Middle frontal gyrus (tissue), 1 donor: ENCODE data around the gene CTR9.

Experiments
- DNase-seq: peaks from one replicate; pipeline ENCODE4 v3.0.0-alpha.2; 2015; ENCODE audit warnings: low spot score; ENCODE audit errors: extremely low spot score

CTR9 gene

DNA sequence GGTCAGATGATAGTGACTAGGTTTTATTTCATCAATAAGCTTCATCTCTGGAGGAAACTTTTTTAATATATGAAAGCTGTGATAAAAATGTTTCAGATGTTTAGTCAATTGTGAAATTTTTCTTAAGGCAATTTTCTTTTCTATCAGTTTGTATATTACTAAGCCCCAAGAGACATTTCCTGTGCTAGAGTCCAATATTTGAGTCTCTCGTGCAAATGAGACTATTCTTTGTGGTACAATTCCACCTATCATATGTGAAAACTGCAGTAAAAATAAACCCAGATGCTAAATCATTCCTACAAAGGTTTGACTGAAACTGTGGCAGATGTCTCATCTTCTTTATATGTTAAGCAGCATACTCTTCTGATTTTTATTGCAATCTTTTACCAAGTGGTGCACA, 28.0 kb downstream of the CTR9 start:
- DNase-seq, result no peak

DNA sequence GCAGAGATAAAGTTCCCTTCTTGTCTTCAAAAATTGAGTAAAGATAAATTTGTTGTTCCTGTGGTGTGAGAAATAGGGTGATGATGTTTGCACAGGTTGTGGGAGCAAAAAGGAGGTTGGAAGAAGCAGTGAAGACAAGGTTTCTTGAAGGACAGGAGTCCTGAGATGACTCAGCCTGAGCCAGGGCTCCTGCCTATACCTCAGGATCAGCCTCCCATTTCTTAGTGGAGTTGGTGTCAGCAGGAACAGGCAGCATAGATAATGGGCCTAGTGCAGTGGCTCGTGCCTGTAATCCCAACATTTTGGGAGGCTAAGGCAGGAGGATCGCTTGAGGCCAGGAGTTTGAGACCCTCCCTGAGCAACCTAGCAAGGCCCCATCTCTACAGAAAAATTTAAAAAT, 29.0 kb downstream of the CTR9 start:
- no peak for DNase-seq

DNA sequence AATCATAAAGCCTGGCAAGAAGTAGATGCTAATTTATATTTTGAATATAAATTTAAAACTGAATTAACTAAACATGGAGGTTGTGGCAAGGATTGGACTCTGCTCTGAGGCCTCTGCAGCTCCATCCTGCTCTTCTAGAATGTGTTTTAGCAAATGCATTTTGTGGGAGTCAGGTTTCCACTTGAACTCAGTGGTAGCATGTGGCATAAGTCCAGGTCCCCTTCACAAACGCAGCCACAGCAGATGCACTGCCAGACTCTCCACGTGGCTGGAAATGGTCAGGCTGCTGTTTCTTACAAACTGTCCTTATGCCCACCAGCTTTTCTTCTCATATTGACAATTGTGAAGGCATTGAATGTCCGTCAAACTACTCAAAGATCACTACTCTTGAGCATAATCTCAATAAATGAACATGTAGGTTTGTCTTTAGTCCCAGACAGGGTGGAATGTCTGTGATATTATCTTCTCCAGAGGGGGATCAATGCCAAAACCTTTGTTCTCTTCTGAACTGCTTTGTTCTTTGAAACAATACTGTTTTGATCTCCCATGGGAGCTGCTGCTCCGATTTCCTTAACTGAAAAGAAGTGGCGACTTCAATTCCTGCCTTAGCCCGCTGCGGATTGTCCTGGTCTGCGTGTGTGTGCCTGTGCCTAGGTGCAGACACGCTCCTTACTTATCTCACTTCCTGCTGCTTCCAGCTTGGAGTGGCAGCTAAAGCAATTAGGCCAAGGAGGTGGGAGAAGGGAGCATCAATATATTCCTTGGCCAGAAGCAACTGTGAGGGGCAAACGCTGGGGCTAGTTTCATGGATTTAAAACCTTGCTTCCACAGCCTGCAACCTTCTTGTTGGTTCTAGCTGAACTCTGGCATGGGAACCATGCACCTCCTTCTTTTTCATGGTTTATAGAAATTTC, 33.4 kb downstream of the CTR9 start:
- DNase-seq, result no peak

DNA sequence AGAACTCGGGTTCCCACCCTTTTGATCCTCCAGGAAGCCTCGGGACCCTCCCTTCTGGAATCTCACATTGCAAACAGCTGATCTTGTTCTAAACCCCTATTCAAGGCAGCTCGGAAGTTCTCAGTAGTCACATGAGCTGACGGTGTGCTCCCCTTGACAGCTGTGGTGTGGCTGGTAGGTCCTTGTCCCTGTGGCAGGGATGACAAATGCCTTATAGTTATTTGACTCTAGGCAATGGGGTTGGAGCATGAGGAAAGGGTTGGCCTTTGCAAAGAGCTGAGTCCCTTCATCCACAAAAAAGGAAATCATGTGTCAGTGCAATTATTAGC, 34.1 kb downstream of the CTR9 start:
- DNase-seq, result no peak

DNA sequence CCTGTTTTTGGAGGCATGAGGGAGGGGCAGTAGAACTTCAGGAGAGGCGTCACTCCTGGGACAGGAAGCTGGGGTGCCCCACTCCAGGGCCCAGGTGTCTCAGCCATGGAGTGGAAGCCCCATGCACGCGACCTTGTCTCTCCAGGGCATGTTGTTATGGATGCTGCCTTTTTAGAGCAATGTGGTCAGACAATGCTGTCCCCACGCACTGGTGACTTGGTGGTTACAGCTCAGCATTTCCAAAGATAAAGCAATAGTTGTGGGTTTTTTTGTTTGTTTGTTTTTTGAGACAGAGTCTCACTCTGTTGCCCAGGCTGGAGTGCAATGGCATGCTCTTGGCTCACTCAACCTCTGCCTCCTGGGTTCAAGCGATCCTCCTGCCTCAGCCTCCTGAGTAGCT, 35.4 kb downstream of the CTR9 start:
- DNase-seq, result no peak

DNA sequence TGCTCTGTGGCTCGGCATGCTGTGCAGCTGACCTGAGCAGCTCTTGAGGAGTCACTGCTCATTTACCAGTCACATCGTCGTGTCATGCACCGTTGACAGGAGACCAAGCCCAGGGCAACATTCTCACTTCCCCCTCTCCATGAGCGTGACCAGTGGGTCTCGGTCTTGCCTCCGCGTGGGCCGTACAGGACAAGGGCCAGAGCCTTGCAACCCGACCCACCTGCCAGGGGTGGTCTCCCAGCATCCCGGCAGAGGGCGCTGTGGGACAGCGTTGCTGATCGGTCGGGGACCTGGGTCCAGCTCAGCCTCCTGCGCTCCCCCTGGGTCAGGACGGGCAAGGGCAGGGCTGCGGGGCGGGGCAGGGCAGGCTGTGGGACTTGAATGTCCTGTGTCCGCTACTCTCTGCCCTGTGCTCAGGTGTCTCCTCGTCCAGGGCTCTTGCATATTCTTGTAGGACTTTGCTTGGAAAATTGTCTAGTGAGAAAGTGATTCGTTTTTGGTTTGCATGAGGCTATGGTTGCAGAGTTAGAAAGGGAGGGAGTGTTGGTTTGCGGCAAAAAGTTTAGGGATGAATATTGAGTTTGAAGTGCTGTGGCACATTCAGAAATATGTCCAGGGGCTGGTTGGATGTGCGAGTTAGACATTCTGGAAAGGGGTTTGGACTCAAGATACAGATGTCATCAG, 41.5 kb downstream of the CTR9 start:
- DNase-seq, result no peak

DNA sequence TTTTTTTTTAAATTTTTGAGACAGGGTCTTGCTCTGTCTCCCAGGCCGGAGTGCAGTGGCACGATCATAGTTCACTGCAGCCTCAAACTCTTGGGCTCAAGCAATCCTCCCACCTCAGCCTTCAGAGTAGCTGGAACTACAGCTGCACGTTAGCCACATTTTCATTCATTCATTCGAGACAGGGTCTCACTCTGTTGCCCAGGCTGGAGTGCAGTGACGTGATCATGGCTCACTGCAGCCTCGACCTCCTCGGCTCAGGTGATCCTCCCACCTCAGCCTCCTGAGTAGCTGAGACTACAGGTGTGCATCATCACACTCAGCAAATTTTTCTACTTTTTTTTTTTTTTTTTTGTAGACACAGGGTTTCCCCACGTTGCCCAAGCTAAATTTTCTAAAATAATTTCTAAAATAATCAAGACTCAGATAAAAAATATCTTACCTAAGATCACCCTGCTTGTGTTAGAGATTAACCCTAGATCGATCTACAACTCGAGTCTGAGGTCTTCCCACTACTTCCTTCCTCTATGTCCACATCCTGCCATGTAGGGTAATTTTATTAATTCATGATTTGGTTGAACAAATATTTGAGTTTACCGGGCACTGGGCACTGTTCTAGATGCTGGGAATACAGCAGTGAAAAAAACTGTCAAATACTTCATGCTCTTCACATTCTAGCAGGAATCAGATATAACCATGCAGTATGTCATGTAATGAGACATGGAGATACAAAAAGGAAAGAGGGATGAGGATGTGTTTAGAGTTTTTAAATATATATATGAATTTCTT, 42.6 kb downstream of the CTR9 start:
- DNase-seq, result no peak

DNA sequence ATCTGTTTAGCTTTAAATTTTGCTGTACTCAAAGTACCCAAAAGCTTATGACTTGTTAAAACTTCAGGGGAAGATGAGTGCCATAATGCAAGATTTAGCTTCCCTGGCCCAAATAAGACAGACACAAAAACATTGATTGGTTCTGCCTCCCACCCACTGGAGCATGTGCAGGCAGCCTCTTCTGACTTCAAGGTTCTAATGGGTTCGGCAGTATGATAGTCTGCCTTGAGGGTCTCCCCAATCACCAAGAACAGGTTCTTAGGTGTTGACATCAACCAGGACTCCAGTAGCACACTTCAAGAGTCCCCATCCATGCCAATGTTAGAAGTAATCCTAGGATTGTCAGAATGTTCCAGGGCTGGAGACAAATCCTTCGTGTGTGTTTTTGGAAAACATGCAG, 45.1 kb downstream of the CTR9 start:
- DNase-seq, result no peak

DNA sequence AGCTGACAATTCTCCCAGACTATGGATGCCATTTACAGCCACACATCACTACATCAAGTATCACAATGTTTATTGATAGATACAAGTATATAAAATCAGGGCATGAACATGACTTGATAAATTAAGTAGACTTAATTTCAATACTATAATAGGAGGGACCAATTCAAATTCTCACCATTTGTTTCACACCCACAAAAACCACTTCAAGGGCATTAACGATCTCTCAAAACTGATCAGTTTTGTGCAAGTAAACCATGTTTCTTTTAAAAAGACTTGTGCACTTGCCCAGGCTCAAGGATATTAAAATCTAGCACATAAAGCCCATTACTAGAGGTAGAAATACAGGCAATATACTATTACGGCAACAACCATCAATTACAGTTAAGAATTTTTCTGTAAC, 46.0 kb downstream of the CTR9 start:
- DNase-seq, result no peak

DNA sequence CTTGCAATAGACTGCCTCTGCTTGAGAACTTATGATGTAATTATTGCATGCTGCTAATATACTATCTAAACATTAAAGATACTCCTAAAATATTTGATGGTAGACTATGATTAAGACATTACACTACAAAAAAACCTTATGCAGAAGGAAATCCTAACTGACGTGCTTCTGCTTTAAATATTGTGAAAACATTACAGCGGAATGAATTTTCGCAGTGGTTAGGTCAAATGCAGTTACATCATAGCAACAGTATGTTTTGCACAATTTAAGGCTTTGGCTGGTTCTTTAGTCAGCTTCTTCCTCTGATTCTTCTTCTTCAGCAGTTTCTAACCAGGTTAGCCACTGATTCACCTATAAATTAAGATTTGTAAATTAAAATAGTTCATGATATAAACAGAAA, 46.5 kb downstream of the CTR9 start:
- DNase-seq, result no peak

DNA sequence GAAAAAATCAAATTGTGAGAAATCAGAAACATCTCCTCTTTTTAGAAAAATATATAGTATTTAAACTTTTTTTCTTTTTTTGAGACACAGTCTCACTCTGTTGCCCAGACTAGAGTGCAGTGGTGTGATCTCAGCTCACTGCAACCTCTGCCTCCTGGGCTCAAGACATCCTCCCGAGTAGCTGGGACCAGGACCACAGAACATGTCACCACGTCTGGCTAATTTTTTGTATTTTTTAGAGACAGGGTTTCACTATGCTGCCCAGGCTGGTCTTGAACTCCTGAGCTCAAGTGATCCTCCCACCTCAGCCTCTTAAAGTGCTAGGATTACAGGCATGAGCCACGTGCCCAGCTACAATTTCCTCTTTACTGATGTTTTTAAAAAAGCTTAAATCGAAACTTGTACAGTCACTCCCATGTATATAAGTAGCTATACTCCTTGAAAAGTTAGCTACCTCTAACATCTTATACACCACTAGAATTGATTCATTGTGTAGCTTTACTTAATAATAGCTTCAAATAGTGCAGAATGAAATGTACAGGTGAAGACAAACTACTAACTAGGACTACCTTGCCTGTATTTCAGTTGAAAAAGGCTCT, 47.4 kb downstream of the CTR9 start:
- no peak for DNase-seq

DNA sequence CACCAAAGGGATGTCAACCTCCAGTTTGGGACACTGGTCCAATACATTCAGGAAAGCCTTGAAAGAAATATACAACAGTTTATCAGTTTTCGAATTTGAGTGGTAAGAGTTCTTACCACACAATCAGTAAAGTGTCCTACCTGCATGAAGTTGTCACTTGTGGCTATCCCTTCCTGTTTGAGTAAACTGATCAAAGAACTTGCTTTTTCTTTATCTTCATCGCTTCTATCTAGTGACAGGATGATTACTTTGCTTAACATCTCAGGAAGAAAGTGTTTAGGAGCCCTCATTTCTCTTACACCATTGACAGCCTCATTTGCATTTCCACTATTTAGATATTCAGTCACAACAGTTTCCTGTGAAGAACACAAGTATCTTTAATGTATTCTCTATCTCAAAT, 49.2 kb downstream of the CTR9 start:
- DNase-seq, result no peak

DNA sequence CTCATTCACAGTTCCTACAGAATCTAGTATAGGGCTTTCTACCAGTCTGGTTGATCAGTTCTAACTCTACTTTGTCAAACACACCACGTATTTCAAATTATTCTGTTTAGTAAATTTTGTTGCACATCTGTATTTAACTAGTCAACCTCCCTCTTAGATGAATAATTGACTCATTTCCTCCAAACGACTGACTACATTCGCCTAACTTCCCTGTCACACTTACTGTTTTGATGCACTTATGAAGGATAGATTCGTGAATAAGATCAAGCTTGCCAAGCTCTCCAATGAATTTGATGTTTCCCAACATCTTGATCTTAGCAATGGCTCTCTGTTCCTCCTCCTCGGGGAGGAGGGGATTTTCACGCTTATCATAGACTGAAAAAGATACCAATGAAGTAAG, 52.6 kb downstream of the CTR9 start:
- DNase-seq, result no peak

DNA sequence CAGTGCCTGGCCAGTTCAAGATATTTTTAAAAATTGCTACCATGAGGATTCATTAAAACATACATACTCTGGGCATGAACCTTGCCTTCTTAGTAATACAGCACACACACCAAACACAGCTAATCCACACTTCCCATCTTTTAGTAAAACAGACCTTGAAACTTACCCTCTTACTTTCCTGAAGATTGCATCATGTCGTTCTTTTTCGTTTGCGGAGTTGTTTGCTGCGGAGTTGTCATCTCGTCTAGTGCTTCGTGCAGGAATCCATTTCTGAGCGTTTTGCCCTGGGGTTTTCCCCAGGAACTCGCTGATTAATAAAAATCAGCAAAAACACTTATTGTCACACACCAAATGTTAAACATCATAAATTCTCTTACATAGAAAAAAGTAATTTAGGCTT, 54.7 kb downstream of the CTR9 start:
- no peak for DNase-seq

DNA sequence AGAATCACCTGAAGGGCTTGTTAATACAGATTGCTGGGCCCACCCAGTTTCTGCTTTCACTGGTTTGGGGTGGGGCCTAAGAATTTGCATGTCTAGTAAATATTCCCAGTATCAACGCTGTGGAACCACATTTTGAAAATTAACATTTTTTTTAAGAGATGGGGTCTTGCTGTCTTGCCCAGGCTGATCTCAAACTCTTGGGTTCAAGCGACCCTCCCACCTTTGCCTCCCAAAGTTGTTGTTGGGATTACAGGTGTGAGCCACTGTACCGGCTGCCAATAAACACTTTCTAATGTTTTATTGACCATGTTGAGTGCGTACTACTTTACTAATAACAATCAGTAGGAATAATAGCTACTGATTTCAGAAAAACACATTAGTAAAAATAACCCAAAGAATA, 55.2 kb downstream of the CTR9 start:
- DNase-seq, result no peak

DNA sequence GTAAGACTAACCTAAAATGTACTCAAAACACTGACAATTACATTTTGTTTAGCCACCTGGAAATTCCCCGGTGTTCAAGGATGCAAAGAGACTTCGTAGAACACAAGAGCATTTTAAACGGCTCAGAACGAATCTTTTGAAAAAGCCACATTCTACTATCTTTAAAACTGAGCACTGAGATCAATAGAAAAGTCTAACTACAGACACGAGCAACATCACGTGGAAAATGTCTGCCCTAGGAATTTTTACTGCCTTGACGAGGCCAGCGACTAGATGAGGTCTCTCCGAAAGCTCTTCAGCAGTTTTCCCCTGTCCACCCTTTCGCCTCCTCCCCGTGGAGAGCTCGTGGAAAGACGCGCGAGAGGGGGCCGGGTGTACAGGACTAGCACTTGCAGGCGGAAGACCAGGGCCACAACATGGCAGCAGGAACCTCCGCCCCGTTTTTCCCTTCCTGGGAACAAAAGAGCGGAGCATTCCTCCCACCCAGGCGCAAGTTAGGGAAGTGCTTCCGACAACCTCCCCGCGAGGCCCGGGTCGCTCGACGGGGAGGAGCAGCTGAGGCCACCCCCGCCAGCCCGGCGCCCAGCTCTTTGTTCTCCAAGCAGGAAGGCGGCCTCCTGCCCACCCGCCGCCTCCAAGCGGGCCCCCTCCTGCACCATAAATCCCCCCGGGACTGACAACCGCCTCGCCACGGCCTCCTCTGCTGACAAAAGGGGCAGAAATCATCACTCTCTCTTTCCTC, 56.6 kb downstream of the CTR9 start:
- no peak for DNase-seq

DNA sequence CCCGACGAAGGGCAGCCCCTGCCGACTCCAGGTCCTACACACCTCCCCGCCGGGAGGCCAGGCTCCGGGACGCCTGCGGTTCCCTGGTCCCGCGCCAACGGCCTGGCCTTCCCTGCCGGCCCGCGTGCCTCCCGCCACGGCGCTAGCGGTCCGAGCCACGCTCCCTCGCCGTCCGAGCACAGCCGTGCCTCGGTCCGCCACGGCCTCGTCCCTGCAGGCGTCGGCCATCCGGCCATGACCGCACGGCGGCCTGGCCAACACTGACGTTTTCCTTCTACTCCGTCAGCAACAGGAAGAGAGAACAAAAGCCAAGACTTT, 57.1 kb downstream of the CTR9 start:
- no peak for DNase-seq

DNA sequence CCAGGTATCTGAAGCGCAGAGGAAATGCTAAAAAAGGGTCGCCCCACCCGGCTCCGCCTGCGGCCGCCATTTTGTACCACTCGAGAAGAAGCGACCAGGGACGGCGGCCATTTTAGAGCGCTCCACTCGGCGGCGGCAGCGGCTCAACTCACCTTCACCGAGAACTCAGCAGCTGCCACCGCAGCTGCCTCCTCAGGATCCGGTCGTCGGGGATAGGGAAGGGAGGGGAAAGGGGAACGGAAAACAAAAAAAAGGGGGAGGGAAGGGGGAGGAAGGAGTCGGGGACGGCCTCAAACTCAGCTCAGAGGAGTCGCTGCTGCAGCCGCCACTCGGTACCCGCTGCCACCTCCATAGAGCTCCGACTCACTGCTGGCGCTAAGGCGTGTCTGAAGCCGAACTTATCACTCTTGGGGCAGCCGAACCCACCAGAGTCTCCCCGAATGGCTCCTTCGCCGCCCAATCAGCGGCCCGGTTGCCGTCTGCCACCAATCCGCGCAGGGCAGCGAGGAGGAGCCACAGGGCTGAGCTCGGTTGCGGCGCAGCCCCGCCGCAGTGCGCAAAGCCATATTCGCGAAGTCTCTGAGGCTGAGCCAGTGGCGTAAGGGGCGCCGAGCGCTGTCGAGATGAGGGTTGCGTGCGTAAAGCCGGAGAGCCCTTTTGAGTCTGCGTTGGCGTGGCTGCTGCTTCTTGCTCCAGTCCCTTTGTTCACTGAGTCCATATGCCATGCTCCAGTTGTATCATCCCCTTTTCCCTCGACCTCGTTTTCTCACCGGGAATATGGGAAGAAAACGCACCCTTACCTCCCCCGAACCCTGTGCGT, 57.7 kb downstream of the CTR9 start, which contains the start of gene EIF4G2:
TSS of gene EIF4G2 (minus strand) at position 374 of the 820 bp plus-strand sequence.
- peak; percentile 98 for DNase-seq

DNA sequence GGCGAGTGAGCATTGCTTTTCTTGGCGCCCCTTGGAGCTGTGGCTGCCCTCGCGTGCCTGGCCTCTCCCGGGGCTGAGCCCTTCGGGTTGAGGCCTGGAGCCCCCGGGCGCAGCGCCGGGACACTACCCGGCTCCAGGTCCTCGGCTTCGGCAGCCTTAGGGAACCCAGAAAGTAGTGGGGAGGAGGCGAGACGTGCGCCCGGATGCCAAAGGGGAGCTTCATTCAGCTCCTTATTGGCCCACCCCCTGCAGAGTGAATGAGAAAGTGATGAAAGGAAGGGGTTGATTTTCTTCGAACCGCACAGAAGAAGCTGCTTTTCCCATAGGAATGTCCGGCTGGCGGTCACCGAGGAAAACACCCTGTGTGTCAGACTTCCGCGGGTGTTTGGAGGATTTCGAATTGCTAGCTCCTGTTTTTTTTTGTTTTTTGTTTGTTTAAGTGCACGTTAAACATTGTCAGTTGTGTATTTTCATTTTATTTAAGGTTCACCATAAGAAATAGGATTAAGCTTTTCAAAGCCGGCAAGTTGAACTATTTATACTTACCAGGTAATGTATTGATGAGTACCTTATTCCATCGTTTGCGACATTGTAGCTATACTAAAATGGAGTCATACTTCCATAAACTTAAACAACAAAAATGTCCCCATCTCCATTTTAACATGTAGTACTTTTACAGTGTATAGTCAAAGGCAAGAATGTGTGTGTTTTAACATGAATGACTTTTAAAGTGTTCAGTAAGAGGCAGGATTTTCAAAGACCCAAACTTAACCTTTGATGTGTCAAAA, 58.5 kb downstream of the CTR9 start:
- no peak for DNase-seq

DNA sequence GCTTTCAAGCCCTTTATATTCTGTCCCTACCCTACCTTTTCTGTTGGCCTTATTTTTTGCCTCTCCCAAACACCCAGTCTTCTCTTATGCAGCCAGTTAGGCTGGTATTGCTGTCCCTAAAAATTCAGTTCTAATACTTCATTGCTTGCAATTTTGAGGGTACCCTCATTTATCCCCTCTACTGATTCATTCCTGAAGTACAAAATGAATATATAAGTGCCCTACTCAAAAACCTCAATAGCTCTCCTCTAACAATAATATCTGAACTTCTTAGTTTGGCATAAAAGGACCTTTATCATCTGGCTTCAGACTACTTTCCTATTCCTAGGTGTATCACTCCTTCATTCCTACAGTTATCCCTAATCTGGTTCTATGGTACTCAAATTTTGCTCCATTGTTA, 62.9 kb downstream of the CTR9 start:
- no peak for DNase-seq
